Testis (tissue), 3 donors: Measurements from ENCODE around the gene SFXN2. TPM values are rescaled to one million over a fixed set of nuclear protein-coding genes. Genes with fewer than 3 reads are reported as not detected.

Source experiments
- DNase-seq: peaks from one replicate; pipeline ENCODE4 v3.0.0-alpha.2; 2019
- H3K27ac ChIP-seq, 2 donors: fragments of 200-600 bp; sonication (generic); one replicate each; pipeline ENCODE4 v1.5.1; 2019
- H3K27me3 ChIP-seq: fragments of 200-600 bp; sonication (generic); one replicate; pipeline ENCODE4 v1.5.1; 2019
- H3K36me3 ChIP-seq: fragments of 200-600 bp; sonication (generic); one replicate; pipeline ENCODE4 v1.5.1; 2017; ENCODE audit warnings: low read depth; ENCODE audit errors: missing control alignments
- H3K4me1 ChIP-seq: fragments of 200-600 bp; sonication (generic); one replicate; pipeline ENCODE4 v1.5.1; 2019
- H3K4me3 ChIP-seq, 2 donors: fragments of 200-600 bp; sonication (generic); one replicate each; pipeline ENCODE4 v1.5.1; 2017 to 2019
- H3K9me3 ChIP-seq: fragments of 200-600 bp; sonication (generic); one replicate; pipeline ENCODE4 v1.5.1; 2017
- CTCF ChIP-seq, 3 experiments: fragments of 450-650 bp in 2 of 3; fragments of 200-600 bp in 1 of 3; sonication (generic) in 1 of 3; IDR thresholded peaks; one replicate each; pipeline ENCODE4 v1.5.1; 2016 to 2019; ENCODE audit warnings: antibody characterized with exemption in 3 of 3, mild to moderate bottlenecking in 2 of 3, moderate library complexity in 1 of 3
- POLR2A ChIP-seq: fragments of 450-650 bp; IDR thresholded peaks from one replicate; pipeline ENCODE4 v1.6.1; 2017; ENCODE audit warnings: antibody characterized with exemption, mild to moderate bottlenecking, moderate library complexity
- WGBS, 2 donors: methylation state at CpG; one replicate each; pipeline ENCODE4 v1.1.5; 2018; 5-methylcytosine and 5-hydroxymethylcytosine counted together
- intact Hi-C: fragments of 100-400 bp; cut with DNase I; formaldehyde crosslinking; loops from one replicate; pipeline ENCODE4 v1.15.1; 2023; ENCODE audit warnings: low total_unique reads
- polyA plus RNA-seq: library from polyadenylated mRNA; stranded (reverse); fragments of 350-450 nt; fragmentation: Illumina TruSeq; extraction: RNeasy Lipid Tissue Mini Kit (QIAGEN cat#74804); gene quantifications from one replicate; pipeline ENCODE4 v1.2.3, GENCODE V29; 2014; ENCODE audit warnings: low read depth, low replicate concordance; ENCODE audit not compliant: insufficient read depth
- total RNA-seq, 2 donors: library from RNA; depleted of rRNA; stranded (reverse); fragments of >200 nt; gene quantifications; one replicate each; pipeline ENCODE4 v1.2.3, GENCODE V29; 2016

Gene SFXN2
- total and polyA plus RNA-seq, 3 donors from 2014 or later = 4.4 to 9.8 (median 5.6) TPM

- no peak overlapping the region for H3K4me3 ChIP-seq
- 73 to 77% methylated on average over 4 of the region's 4 CpGs for WGBS, 2 donors
- H3K36me3 ChIP-seq = no peaks in the 10 kb centered on the region
- H3K27me3 ChIP-seq = no peaks in the 10 kb centered on the region
- DNase-seq = no peak
- no peaks in the 10 kb centered on the region for H3K9me3 ChIP-seq
- peaks cover 13% of the 10 kb centered on the region for H3K4me1 ChIP-seq
- intact Hi-C loops = loop anchor here (10.0 kb wide), 1 partner anchor 103 kb away; no protein-coding TSS in a partner anchor
- no peak overlapping the region for H3K27ac ChIP-seq
- TF ChIP-seq POLR2A = no peak
- TF ChIP-seq CTCF (IDR thresholded peaks at IDR 0.05) = no peak
Observed at GRCh38 chr10:102721954-102722353, 7.5 kb downstream of the SFXN2 start.

GRCh38 chr10:102723989-102724388, 9.6 kb downstream of the SFXN2 start:
- Histone ChIP-seq H3K27ac (no peak overlapping the region), H3K4me3 (no peak overlapping the region), H3K9me3 (no peaks in the 10 kb centered on the region), H3K4me1 (peaks cover 6% of the 10 kb centered on the region), H3K36me3 (no peaks in the 10 kb centered on the region), H3K27me3 (no peaks in the 10 kb centered on the region)
- WGBS, 2 donors = 91 to 97% methylated on average over 4 of the region's 4 CpGs
- intact Hi-C loops = loop anchor here (10.0 kb wide), 1 partner anchor 101 kb away; no protein-coding TSS in a partner anchor
- DNase-seq = no peak
- TF ChIP-seq POLR2A (no peak), CTCF (IDR thresholded peaks at IDR 0.05) (no peak)

- Histone ChIP-seq H3K9me3 (no peaks in the 10 kb centered on the region), H3K4me3 (no peak overlapping the region), H3K36me3 (no peaks in the 10 kb centered on the region), H3K27ac (no peak overlapping the region), H3K27me3 (no peaks in the 10 kb centered on the region), H3K4me1 (no peaks in the 10 kb centered on the region)
- no peak for DNase-seq
- WGBS, 2 donors = 88 to 100% methylated on average over 1 to 3 of the region's 3 CpGs
- TF ChIP-seq CTCF (IDR thresholded peaks at IDR 0.05) (no peak), POLR2A (no peak)
- intact Hi-C loops = loop anchor here (10.0 kb wide), 1 partner anchor 99 kb away; no protein-coding TSS in a partner anchor
Observed at GRCh38 chr10:102726274-102726673, 11.8 kb downstream of the SFXN2 start.

- Histone ChIP-seq H3K4me3 (no peak overlapping the region), H3K27ac (no peak overlapping the region), H3K27me3 (no peaks in the 10 kb centered on the region), H3K4me1 (no peaks in the 10 kb centered on the region), H3K9me3 (no peaks in the 10 kb centered on the region), H3K36me3 (no peaks in the 10 kb centered on the region)
- DNase-seq = no peak
- 70 to 78% methylated on average over 13 of the region's 13 CpGs for WGBS, 2 donors
- no peak for TF ChIP-seq CTCF (IDR thresholded peaks at IDR 0.05)
- no peak for TF ChIP-seq POLR2A
- intact Hi-C loops = loop anchor here (10.0 kb wide), 1 partner anchor 98 kb away; no protein-coding TSS in a partner anchor
Observed at GRCh38 chr10:102727037-102727818, 12.8 kb downstream of the SFXN2 start.
